GM06990 (cell line): Measurements from ENCODE around the gene PTMA.

Experiments used
- DNase-seq: peaks from one replicate; pipeline ENCODE4 v3.0.0-alpha.2; 2011; ENCODE audit not compliant: insufficient read length; ENCODE audit errors: extremely low read depth
- H3K27me3 ChIP-seq: replicated peaks from 2 replicates; pipeline ENCODE4 v1.6.0; 2011; ENCODE audit warnings: low read length; ENCODE audit not compliant: control insufficient read depth, insufficient read depth
- H3K36me3 ChIP-seq: 2 replicates; pipeline ENCODE4 v1.5.1; 2011; ENCODE audit warnings: low read length; ENCODE audit not compliant: control insufficient read depth, insufficient read depth
- H3K4me3 ChIP-seq: replicated peaks from 2 replicates; pipeline ENCODE4 v1.5.1; 2011; ENCODE audit warnings: low read depth, mild to moderate bottlenecking, control low read depth, low read length
- TF ChIP-seq, protein P1 (sequence below): IDR thresholded peaks from 2 replicates; pipeline ENCODE4 v1.5.1; 2011; ENCODE audit warnings: low read length, control low read depth, mild to moderate bottlenecking, inconsistent platforms; ENCODE audit not compliant: insufficient read depth, poor library complexity, severe bottlenecking

The PTMA gene

DNA sequence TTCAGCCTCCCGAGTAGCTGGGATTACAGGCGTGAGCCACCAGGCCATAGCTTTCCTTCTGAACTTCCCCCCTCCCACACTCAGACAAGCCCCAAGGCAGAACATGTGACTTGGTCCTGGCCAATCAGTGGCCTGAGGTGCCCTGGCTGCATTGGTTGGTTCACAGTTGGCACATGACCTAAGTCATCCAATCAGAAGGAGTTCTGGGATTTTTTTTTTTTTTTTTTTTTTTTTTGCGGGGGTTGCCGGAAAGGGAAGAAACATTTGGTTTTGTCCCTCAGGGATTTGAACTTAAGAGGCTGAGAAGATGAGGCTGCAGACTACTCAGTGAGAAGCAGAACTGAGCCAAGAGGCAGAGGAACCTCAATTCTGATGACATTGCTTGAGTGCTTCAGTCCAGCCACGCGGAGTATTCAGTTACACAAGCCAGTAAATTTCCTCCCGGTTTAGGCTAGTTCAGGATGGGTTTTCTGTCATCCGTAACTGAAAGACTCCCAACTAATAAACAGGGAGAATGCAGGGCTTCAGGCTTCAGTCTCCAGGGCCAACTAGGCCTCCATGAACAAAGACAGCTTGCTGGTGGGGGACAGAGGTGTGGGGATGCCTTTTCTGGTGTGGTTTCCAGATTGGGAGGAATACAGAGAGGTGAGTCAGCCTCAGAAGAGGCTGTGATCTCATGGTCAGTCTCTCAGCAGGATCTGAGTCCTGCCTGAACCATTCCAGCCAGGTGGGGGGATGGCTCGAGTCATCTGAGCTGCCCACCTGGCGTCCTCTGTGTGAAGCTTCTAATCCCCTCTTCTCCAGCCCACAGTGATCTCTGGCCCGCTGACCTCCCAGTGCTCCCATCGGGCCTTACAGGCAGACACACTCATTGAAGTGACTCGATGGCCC lies 9.2 kb downstream of the PTMA start:
- H3K36me3 ChIP-seq = peaks cover 4% of the 10 kb centered on the region
- H3K27me3 ChIP-seq = no peaks in the 10 kb centered on the region
- H3K4me3 ChIP-seq = no peak overlapping the region
- TF ChIP-seq, protein P1, sequence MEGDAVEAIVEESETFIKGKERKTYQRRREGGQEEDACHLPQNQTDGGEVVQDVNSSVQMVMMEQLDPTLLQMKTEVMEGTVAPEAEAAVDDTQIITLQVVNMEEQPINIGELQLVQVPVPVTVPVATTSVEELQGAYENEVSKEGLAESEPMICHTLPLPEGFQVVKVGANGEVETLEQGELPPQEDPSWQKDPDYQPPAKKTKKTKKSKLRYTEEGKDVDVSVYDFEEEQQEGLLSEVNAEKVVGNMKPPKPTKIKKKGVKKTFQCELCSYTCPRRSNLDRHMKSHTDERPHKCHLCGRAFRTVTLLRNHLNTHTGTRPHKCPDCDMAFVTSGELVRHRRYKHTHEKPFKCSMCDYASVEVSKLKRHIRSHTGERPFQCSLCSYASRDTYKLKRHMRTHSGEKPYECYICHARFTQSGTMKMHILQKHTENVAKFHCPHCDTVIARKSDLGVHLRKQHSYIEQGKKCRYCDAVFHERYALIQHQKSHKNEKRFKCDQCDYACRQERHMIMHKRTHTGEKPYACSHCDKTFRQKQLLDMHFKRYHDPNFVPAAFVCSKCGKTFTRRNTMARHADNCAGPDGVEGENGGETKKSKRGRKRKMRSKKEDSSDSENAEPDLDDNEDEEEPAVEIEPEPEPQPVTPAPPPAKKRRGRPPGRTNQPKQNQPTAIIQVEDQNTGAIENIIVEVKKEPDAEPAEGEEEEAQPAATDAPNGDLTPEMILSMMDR = no peak
- DNase-seq = peak; percentile 75

DNA sequence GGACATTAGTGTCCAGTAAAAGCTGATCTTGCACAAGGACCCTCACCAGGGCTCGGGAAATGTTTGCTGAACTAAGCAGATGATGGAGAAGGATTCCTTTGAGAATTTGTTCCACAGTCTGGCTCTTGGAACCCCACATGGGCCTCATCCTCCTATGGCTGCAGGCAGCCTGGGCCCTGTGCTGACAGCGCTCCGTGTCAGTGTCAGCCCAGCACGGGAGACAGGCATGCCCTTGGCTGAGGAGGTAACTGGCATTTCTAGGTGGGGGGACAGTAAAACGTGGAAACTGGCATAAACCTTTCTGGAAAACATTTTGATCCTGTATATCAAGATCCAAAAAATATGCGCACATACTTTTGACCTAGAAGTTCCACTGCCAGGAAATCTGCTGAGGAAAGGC lies 10.5 kb downstream of the PTMA start:
- no peak for DNase-seq
- H3K4me3 ChIP-seq = no peak overlapping the region
- TF ChIP-seq, protein P1 = no peak
- H3K27me3 ChIP-seq = no peaks in the 10 kb centered on the region
- H3K36me3 ChIP-seq = no peaks in the 10 kb centered on the region; the same call in 1 of the 2 replicates

DNA sequence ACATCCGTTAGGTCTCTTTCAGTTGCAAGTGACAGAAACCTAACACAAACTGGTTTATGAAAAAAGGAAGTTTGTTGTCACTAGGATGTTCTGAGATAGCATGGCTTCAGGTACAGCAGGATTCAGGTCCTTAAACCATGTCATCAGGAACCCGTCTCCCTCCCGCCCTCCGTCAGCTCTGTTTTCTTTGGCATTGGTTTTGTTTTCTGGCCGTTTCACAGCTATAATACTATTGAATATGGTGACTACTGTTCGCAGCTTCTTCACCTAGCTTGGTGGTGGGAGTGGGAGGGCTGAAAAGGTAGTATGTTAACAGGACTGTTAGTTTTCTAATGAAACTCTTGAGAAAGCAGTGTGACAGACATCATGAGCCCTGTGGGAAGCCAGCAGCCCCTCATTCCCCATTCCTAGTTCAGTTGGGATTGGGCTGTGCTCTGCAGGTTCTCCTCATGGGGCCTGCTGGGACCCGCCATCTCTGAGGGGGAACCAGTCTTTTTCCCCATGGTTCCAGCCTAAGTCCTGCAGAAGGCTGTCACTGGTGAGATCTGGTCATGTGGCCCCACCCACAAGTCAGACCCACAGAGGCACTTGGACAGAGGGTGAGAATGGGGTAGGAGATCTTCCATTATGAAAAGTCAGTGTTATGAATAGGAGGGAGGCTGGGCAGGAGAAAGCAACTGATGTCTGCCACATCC lies 12.1 kb downstream of the PTMA start:
- no peaks in the 10 kb centered on the region for H3K36me3 ChIP-seq
- H3K27me3 ChIP-seq = no peaks in the 10 kb centered on the region
- no peak overlapping the region for H3K4me3 ChIP-seq
- DNase-seq = peak; percentile 17
- TF ChIP-seq, protein P1 = no peak

DNA sequence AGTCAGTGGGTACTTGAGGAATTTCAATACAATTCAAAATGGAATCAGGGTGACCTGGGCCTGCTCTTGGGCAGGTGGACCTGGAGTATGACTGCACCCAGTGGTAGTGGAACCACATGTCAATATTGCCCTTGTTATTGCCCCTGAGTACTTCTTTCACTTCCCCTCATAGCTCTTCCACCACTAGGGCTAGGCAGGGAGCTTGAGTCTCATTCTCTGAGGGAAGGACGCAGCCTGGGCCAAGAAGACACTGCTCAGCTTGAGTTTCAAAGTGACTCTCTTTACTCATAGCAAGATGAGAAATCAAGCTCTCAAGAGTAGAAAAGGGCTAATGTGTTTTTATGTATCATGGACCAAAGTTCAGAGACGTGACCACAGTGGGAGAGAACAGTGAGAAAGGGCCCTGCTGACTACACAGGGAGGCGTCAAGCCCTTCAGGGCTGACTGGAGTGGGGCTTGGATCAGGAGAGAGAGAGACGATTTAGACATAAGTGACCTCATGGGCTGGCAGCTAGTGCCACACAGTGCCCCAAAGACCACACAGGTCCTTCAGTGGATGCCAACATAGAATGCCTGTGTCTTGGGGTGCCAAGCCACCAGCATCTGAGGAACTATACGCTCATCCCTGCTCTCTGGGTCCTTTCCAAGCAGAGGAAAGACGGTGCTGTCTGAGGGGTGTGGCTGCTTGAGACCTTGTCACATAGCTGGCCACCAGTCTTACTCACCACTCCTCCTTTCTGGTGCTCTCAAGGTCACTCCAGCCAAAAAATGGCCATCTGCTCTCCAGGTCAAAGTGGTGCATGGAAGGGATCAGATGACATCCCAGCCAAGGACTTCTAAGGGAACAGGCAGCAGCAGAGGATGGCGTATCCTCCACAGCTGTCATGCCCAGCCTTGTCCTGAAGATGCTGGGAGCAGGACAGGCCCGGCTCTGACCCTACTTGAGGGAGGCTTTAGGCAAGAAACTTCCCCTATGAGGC lies 13.0 kb downstream of the PTMA start:
- TF ChIP-seq, protein P1 = peak; percentile 35
- Histone ChIP-seq H3K36me3 (no peaks in the 10 kb centered on the region), H3K27me3 (no peaks in the 10 kb centered on the region), H3K4me3 (no peak overlapping the region)
- peak; percentile 68 for DNase-seq

DNA sequence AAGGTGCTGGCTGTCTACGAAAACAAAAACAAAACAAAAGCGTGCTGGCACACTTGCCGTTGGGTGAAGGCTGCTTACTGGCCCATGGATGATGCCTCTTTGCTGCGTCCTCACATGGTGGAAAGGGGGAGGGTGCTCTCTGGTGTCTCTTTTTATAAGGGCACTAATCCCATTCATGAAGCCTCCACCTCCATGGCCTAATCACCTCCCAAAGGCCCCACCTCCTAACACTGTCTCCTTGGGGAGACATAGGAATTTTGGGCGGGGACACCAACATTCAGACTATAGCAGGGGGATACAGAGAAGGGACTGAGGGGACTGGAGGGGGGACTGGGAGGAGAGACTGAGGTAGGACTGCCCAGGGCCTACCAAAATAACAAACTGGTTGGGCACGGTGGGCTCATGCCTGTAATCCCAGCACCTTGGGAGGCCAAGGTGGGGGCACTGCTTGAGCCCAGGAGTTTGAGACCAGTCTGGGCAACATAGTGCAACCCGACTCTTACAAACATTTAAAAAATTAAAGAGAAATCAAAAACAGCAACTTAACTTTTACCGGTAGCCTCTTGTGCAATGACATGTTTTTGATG lies 14.5 kb downstream of the PTMA start:
- no peak for DNase-seq
- TF ChIP-seq, protein P1 = no peak
- no peaks in the 10 kb centered on the region for H3K36me3 ChIP-seq

More for the DNA sequence above, 14.5 kb downstream of the PTMA start:
- Histone ChIP-seq H3K27me3 (no peaks in the 10 kb centered on the region), H3K4me3 (no peak overlapping the region)
